NT2/D1 (cell line): Measurements from ENCODE around the gene GIMAP6.

Experiments used
- SUZ12 ChIP-seq: IDR thresholded peaks from 2 replicates; pipeline ENCODE4 v1.6.1; 2011; ENCODE audit not compliant: insufficient read length, insufficient read depth; ENCODE audit errors: extremely low read depth
- YY1 ChIP-seq: IDR thresholded peaks from 2 replicates; pipeline ENCODE4 v1.6.1; 2011; ENCODE audit not compliant: insufficient read length, insufficient read depth
- ZNF274 ChIP-seq: IDR thresholded peaks from 2 replicates; pipeline ENCODE4 v1.6.1; 2011; ENCODE audit warnings: mild to moderate bottlenecking, low read depth, low read length

GRCh38 chr7:150620061-150620460 lies 12.1 kb downstream of the GIMAP6 start:
- TF ChIP-seq SUZ12 (no peak), YY1 (no peak), ZNF274 (no peak)
